DMS 273 treated with DMSO at 0.1 percent for 48 hours (cell line): ENCODE measurements around the gene PGF.
A peak's percentile ranks its signal among the peaks of the same experiment; 100 is the strongest.
"Not testable (repeated sequence)": the region's sequence is repeated elsewhere in the genome, so short reads cannot be mapped to it uniquely, and the experiment has no call there.

Experiments
- DNase-seq: peaks from one replicate; lab custom pipeline; 2025; lab: John Stamatoyannopoulos, UW

The PGF gene

DNA sequence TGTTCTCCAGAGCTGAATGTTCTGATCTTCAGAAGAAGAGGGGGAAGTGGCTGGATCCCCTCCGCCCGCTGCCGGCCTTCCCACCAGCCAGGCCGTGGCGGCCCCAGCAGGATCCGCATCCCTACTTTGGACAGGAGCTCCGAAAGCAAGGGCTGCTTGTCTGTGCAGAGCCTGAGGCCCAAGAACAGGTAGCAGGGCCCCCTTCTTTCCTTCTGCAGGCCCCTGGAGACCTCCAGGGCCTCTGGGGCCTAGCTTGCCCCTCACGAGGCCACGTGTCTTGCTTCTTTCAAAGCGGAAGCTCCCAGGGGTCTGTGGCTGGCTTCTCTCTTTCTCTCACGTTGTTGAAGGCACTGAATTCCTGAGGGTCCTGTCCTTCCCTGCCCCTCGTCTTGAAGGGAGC, 13.2 kb downstream of the PGF start:
- no peak for DNase-seq

DNA sequence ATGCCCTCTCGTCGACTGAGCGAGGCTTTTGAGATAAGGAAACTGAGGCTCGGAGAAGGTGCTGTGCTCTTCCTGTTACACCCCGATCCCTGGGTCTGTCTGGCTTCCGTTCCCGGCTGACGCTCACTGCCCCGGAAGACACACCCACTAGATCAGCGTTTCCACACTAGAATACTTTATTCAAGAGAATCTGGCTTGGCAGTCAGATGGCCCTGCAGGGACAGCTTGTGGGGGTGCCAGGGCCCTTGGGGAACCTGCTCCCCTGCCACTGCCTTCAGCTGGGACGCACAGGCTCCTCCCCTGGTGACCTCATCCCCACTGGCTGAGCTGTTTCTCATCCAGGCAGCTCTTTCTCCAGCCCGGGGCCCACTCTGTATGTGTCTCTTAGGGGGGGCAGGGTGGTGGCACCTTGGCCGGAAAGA, 13.7 kb downstream of the PGF start:
- no peak for DNase-seq

DNA sequence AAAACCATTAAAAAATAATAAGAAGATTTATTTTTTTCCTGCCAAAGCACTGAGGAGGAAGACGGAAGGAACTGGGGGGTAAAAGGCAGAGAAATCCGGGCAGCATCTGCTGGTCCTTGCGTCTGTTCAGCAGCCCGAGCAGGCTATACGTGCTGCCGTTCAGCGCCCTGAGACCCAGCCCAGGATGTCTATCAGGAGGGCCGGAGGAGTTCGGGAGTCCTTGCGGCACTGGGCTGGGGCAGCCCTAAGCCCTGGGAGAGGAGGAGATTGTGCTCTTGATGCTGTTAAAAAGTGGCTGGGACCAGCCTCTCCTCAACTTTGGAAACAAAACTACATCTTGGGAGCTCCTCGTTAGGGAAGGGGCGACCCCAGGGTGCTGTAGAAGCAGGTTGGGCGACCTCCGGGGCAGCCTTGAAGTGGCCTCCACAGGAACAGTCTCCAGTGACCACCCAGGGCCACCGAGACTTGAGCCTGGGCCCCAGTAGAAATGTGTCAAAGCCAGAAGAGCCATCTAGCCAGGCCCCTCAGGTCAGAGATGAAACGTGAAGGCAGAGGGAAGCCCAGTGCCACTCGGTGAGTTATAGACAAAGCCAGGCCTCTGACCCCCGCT, 14.3 kb downstream of the PGF start:
- DNase-seq = no peak

DNA sequence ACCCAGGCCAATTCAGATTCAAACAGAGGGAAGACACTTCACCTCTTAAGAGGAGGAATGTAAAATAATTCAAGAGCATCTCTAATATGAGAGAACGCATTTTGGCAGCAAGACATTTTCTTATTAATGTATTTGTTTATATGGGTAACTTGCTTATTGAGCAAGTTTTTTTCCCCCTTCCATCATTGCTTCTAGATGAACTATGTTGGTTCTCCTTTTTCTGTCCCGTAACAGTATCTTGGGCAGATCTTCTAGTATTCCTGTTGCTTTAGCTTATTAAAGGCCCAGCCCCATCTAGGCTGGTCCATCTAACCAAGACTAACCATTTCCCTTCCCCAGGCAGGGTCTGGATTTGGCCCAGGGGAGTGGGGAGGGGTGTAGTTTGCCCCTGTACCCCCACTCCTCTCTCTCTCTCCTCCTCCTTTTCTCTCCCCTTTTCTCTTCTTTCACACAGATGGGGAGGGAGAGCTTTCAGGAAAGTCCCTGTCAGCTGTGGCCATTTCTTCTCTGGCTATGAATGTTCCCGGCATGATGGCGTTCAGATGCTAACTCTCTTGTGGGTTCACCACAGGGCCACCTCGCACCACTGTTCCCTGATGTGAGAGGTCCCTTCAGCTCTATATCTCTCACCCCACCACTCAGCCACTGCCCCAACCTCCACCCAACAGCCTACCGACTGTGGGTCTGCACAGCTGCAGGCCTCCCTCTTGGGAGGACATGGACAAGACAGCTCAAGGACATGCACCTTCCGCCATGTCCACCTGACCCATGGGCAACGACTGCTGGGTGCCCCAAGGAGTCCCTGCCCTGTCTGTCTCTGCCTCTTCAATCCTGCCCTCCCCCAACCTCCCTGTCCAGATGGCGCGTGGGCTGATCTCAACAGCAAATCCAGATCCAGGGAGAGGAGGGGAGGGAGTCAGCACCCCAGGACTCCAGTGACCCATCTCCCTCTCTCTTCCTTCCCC, 16.6 kb downstream of the PGF start:
- no peak for DNase-seq

DNA sequence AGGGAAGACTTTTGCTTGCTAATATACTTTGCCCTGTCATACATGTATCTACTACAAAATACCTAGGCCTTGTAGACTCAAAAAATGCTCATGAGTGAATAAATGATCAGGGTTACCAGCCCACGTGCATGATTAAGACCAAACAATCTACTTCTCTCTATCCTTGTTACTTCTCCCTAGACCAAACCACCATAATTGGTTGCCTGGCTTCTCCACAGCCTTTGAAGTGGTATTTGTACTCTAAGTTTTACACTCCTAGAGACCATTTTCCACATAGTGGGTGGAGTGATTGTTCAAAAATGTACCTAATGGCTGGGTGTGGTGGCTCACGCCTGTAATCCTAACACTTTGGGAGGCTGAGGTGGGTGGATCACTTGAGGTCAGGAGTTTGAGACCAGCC, 18.2 kb downstream of the PGF start:
- no peak for DNase-seq

DNA sequence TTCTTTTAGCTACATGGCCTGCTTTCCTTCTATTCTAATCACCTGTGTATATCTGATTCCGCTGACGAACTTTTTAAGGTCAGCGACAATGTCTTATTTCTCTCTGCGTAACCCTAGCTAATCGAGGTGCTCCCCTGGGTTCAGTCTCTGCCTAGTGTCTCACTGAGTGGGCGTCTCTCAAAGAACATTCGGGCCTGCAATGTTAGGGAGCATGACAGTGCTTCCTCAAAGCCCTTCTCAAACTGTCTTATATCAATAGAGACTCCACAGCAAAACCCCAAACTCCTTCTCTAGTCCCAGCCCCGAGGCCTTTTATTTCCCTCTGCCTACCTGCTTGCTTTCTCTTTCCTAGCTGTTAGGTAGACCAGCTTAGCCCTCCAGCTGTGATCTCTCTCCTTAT, 18.7 kb downstream of the PGF start:
- no peak for DNase-seq

DNA sequence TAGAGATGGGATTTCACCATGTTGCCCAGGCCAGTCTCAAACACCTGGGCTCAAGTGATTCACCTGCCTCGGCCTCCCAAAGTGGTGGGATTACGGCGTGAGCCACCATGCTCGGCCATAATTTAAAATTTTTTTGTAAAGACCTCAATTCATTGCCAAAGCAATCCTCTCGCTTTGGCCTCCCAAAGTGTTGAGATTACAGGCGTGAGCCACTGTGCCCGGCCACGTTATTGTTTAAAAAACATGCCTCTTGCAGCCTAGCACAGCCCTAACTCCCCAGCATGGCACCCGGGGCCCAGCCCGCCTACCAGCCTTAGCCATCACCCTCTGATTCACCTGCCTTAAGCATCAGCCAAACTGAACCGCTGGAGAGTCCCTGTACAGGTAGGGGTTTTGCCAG, 19.2 kb downstream of the PGF start:
- DNase-seq = no peak

DNA sequence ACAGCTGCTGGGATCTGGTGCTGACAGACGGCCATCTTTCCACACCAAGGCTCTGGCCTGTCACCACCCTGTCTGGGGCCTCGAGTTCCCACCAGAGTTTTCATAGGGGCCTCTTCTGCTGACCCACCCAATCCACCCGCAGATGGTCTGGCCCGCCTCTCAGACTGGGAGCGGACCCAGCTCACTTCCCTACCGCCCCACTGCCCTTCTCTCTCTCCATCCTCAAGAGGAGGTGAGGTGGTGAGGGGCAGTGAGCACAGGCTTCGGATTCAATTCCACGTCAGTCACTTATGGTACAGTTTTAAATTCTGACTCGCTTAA, 20.1 kb downstream of the PGF start:
- no peak for DNase-seq

DNA sequence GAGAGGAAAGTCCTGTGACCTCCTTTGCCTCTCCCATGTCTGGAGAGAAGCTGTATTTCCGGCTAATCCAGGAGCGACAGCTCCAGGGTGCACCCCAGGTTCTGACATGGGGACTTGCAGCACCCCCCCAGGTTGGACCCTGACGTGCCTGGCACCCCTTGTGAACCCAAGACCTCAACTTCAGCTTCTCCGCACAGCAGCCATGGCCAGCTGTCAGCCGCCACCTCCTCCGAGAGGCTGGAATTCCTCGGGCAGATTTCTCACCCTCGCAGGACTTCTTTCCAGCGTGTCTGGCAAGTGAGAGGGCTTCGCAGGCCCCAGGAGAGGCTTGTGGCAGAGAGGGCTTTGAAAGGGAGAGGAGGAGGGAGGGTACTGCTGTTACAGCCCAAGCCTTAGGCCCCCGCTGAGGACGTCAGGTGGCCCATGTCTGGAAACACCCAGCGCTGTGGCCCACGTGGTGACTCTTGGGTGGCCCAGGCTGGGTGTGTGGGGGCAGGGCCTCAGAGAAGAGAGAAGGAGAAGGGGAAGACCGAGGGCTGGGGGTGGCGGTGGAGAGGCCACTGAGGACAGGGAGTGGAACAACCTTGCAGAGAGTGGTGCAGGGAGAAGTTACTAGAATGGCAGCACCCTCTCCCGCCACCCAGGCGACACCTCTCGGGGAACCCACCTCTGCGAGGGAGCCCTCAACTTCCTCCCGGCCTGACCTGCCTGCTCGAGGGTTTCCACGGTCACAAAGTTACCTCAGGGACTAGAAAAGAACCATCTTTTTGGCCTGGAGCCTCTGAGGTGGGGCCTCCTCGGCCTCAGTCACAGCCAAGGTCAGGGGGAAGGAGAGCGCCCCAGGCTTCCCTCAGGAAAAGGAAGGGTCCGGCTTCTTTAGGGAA, 20.7 kb downstream of the PGF start:
- DNase-seq = no peak

DNA sequence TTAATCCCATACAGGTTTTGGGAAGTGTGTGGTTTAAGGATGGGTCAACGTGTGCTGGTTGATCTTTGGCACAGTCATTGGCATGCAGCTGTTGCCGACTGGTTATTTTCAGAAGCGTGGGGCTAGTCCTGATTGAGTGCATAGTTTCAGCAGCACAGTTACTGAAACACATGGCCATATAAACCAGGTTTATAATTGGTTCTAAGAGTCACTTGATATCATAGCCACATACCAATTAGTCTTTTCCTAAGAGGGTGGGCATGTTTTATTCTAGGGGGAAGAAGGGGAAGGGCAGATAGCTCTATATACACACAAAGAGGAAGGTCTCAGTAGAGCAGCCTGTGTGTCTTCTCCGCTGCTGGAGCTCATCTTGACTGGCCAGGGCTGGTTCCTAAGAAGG, 21.4 kb downstream of the PGF start:
- no peak for DNase-seq

DNA sequence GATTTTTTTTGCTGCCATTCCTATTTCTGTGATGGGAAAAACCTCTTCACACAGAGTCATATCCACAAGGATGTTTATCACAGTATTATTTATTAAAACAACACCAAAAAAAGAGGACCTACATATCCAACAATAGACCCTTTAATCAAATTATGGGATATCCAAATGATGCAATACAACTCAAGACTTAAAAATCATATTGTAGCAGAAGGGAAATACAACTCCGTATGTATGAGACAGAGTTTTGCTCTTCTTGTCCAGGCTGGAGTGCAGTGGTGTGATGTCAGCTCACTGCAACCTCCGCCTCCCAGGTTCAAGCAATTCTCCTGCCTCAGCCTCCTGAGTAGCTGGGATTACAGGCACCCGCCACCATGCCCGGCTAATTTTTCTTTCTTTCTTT, 22.5 kb downstream of the PGF start:
- not testable (repeated sequence) for DNase-seq

DNA sequence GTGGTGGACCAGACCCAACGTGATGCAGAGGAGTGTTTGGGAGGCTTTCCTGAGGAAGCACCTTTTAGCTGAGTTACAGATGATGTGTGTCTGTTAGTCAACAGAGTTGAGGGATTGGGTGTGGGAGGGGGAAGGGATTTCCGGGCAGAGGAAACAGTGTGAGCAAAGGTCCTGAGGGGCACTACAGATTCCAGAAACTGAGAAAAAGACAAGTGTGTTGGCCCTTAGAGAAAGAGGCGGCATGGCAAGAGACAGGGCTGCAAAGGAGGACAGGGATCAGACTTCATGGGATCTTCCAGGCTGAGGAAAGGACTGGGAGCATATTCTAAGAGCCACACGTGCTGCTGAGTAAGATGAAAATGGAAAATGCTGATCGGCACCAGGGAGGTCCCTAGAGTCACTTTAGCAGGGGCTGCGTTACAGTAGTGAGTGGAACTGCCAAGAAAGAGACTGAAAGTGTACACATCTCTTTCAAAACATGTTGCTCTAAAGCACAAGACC, 22.9 kb downstream of the PGF start:
- no peak for DNase-seq

DNA sequence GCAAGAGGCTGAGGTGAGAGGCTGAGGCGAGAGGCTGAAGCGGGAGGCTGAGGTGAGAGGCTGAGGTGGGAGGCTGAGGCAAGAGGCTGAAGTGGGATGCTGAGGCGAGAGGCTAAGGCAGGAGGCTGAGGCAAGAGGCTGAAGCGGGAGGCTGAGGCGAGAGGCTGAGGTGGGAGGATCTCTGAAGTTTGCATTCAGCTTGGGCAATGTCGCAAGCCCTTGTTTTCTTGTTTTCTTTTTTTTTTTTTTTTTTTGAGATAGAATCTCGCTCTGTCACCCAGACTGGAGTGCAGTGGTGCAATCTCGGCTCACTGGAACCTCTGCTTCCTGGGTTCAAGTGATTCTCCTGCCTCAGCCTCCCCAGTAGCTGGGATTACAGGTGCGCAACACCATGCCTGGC, 23.7 kb downstream of the PGF start:
- DNase-seq = not testable (repeated sequence)

DNA sequence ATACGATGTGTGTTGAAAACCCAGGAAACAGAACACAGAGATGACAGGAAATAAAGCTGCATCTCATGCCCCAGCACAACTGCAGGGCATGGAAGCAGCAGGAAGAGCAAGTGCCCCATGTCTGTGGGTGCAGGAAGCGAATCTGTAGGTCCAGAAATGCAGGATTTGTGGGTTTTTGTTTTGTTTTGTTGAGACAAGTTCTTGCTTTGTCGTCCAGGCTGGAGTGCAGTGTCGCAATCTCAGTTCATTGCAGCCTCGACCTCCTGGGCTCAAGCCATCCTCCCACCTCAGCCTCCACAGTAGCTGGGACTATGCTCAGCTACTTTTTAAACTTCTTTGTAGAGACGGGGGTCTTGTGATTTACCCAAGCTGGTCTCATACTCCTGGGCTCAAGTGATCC, 26.2 kb downstream of the PGF start:
- DNase-seq = no peak

DNA sequence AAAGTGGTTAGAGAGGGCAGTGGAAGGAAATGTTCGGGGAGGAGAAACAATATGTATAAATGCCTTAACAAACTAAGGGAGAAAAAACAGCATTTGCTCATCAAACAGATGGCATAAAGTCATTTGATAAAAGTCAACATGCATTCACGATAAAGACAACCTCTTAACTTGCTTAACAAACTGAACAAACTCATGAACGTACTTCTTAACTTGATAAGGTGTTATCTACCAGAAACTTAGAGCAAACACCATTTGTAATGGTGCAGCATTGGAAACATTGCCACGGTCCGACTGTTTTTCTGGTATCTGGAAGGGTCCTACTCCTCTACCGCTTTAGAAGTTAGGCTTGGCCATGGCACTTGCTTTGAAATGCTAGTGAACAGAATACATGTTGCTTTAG, 28.2 kb downstream of the PGF start:
- no peak for DNase-seq

DNA sequence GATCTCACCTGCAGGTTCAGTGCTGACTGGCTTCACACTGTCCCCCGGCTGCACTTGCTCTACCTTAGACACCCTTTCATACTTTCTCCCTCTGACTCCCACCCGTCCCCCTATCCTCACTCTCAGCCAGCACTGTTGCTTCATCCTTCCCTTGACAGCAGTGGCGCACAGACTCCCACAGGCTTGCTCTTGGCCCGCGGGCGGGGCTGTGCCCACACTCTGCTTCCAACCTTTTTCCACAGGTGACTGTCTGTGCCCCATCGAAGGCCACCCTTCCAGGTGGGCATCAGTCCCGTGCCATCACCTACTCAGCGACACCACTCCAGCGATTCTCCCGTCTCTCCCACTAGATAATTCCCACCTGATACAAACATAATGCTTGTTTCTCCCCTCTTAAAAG, 31.3 kb downstream of the PGF start:
- no peak for DNase-seq

DNA sequence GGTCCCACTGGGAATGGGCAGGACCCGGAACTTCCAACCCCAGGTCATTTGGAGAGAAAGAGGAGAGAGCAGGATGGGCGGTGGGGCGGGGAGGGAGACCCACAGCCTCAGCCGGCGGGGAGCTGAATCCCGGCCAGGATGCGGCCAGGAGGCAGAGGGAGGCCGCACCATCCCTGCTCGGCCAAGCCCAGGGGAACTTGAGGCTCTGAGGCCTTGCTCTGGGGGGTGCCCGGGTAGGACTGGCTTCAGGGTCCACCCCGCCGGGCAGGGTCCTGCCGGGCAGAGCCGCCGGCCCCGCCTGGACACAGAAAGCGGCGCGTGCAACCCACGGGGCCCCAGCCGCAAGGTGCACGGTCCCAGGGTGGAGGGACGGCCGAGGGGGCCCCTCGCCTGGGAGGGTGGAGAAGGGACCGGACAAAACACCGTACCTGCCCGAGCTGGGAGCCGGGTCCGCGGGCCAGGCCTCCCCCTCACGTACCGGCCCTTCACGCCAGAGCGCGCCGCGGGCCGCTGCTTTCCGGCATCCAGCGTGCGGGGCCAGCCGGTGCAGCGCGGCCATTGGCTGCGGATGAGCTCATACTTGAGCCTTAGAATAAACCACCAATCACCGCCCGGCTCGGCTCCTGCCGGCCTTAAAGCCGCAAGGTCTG, 32.5 kb downstream of the PGF start, which contains the start of gene RPS6KL1:
Gene RPS6KL1 (minus strand): TSS at position 509 of the 650 bp plus-strand sequence. CDS start 1,719 bp downstream, outside the sequence.
- DNase-seq = peak; percentile 22

DNA sequence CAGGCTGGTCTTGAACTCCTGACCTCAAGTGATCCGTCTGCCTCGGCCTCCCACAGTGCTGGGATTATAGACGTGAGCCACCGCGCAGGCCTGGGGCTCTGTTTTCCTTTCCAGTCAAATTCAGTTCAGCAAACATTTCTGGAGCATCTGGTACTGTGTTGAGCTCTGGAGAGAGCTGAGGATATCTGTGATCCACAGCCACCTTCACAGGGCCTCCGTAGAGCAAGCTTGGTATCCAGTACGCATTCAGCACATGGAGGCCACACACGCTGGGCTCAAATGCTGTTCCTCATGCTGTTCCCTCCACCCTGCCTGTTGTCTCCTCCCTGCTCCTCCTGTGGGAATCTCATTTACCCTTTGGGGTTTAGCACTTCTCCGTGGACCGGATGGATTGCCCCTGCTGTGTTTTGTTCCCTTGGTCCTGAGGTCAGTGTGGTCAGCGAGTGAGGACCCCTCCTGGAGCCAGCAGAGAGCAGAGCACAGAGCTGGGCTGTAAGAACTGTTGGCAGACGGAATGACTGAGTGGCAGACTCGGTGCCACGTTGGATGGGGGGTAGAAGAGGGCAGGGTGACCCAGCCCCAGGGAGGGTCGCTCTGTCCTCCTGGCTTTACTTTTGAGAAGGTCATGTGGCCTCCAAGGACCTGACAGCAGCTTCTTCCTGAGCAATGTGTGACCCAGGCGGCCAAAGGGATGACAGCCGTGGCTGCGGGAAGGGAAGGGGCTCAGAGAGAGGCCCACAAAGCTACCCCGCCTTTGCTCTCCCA, 33.2 kb downstream of the PGF start:
- no peak for DNase-seq

DNA sequence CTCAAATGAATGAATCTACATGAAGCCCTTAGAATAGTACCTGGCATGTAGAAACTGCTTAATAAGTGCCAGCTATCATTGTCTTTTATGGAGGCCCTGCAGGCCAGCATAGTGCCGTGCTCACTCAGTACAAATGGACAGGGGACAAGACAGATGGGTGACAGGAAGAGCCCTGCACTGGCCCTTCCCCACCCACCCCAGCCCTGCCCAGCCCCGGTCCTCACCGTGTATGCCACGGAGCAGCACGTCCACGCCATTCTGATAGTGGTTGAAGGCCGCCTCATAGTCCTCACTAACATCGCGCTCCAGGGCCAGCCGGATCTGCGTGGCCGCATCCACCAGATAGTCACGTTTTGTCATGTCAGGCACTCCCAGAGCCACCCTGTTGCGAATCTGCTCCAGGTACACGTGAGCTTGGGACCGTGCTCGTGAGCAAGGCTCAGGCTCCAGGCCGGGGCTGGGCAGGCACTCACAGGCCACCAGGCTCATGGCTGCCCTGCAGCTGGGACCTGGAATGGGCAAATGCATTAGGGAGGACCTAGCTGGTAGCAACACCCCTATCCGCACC, 34.3 kb downstream of the PGF start:
- no peak for DNase-seq

DNA sequence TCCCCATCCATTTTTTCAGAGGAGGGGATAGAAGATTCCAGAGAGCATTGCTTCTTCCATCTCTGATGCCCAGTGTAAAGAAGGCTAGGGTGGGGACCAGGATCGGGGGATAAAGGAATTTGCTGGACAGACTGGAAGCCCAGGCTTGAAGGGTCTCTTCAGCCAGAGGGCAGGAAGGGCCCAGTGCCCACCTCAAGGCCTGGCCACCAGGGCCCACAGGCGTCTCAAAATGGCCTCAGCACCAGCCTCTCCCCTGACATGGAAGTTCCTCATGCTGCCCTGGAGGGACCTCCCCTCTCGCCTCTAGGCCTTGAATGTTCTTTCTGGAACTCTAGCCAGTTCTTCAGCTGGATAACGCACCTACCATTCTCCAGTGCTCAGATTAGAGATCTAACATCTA, 35.1 kb downstream of the PGF start:
- no peak for DNase-seq
